HL-60 (cell line): ENCODE results near the gene NYAP1.

ENCODE experiments used
- DNase-seq, 2 experiments: peaks; one replicate each; pipeline ENCODE4 v3.0.0-alpha.2; 2010 to 2020; ENCODE audit warnings: low read depth in 1 of 2, low spot score in 1 of 2
- H3K27ac ChIP-seq: fragments of 250-450 bp; sonication (Bioruptor Pico); replicated peaks from 2 replicates; pipeline ENCODE4 v1.5.1; 2020; ENCODE audit warnings: mild to moderate bottlenecking, moderate library complexity
- H3K27me3 ChIP-seq: fragments of 250-450 bp; sonication (Bioruptor Pico); 2 replicates; pipeline ENCODE4 v1.5.1; 2021; ENCODE audit warnings: mild to moderate bottlenecking, moderate library complexity; ENCODE audit not compliant: insufficient read depth, poor library complexity, severe bottlenecking
- H3K4me3 ChIP-seq: replicated peaks from 2 replicates; pipeline ENCODE4 v1.5.1; 2011; ENCODE audit warnings: mild to moderate bottlenecking, control low read depth, low read length; ENCODE audit not compliant: insufficient read depth
- CTCF ChIP-seq: IDR thresholded peaks from one replicate; pipeline ENCODE4 v1.5.1; 2011; ENCODE audit warnings: low read length, control low read depth, inconsistent platforms; ENCODE audit not compliant: insufficient read depth
- GABPA ChIP-seq: IDR thresholded peaks from 2 replicates; pipeline ENCODE4 v1.6.1; 2012; ENCODE audit warnings: low read depth
- POLR2AphosphoS5 ChIP-seq: IDR thresholded peaks from 2 replicates; pipeline ENCODE4 v1.6.1; 2012; ENCODE audit warnings: low read depth
- SPI1 ChIP-seq: IDR thresholded peaks from 2 replicates; pipeline ENCODE4 v1.6.1; 2012; ENCODE audit warnings: low read depth, mild to moderate bottlenecking, borderline replicate concordance
- TF ChIP-seq, protein P1 (sequence below): IDR thresholded peaks from 2 replicates; pipeline ENCODE4 v1.6.1; 2012; ENCODE audit warnings: low read depth; ENCODE audit not compliant: insufficient replicate concordance

The NYAP1 gene

DNA sequence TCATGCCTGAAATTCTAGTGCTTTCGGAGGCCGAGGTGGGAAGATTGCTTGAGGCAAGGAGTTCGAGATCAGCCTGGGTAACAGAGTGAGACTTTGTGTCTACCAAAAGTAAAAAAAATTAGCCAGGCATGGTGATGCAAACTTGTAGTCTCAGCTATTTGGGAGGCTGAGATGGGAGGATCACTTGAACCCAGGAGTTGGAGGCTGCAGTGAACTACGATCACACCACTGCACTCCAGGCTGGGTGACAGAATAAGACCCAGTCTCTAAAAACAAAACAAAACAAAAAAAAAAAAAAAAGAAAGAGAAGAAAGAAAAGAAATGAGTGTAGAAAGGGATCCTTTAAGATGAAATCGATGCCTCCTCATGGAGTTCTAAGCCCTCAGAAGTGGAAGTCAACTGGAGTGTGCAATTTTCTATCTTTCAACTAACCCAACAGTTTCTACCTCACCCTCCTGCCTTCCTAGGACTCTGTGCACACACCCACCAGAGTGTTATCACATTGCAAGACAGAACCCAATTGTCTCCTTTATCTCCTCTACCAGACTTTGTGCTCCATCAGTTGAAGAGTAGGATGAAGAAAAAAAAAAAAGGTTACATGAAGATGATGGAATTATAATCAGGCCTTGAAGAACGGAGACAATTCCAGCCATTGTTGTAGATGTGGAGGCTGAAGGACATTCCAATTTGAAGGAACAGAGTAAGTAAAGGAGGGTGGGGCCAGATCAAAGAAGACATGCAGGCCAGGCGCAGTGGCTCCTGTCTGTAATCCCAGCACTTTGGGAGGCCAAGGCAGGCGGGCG lies 26.9 kb downstream of the NYAP1 start:
- TF ChIP-seq GABPA (no peak), POLR2AphosphoS5 (no peak), CTCF (no peak), SPI1 (no peak)
- TF ChIP-seq, protein P1, sequence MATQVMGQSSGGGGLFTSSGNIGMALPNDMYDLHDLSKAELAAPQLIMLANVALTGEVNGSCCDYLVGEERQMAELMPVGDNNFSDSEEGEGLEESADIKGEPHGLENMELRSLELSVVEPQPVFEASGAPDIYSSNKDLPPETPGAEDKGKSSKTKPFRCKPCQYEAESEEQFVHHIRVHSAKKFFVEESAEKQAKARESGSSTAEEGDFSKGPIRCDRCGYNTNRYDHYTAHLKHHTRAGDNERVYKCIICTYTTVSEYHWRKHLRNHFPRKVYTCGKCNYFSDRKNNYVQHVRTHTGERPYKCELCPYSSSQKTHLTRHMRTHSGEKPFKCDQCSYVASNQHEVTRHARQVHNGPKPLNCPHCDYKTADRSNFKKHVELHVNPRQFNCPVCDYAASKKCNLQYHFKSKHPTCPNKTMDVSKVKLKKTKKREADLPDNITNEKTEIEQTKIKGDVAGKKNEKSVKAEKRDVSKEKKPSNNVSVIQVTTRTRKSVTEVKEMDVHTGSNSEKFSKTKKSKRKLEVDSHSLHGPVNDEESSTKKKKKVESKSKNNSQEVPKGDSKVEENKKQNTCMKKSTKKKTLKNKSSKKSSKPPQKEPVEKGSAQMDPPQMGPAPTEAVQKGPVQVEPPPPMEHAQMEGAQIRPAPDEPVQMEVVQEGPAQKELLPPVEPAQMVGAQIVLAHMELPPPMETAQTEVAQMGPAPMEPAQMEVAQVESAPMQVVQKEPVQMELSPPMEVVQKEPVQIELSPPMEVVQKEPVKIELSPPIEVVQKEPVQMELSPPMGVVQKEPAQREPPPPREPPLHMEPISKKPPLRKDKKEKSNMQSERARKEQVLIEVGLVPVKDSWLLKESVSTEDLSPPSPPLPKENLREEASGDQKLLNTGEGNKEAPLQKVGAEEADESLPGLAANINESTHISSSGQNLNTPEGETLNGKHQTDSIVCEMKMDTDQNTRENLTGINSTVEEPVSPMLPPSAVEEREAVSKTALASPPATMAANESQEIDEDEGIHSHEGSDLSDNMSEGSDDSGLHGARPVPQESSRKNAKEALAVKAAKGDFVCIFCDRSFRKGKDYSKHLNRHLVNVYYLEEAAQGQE = no peak

DNA sequence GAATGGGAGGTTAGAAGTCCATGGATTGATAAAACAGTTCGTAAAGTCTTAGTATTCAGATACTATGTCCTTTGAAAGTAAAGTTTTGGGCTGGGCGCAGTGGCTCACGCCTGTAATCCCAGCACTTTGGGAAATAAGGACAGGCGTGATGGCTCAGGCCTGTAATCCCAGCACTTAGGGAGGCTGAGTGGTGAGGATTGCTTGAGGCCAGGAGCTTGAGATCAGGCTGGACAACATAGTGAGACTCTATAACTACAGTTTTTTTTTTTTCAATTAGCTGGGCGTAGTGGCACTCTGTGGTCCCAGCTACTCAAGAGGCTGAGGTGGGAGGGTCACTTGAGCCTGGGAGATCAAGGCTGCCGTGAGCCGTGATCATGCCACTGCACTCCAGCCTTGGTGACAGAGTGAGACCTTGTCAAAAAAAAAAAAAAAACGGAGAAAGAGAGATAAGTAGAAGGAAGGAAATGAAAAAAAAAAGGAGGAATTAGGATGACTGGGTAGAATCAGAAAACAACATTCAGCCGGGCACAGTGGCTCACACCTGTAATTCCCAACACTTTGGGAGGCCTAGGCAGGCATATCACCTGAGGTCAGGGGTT lies 29.6 kb downstream of the NYAP1 start:
- Histone ChIP-seq H3K27ac (no peak overlapping the region), H3K27me3 (no peaks in the 10 kb centered on the region), H3K4me3 (no peak overlapping the region)
- no peak for DNase-seq
- no peak for TF ChIP-seq GABPA
- no peak for TF ChIP-seq SPI1
- no peak for TF ChIP-seq CTCF
- TF ChIP-seq, protein P1 = no peak
- TF ChIP-seq POLR2AphosphoS5 = no peak

More for the DNA sequence above, 26.9 kb downstream of the NYAP1 start:
- no peak overlapping the region for H3K4me3 ChIP-seq
- no peak overlapping the region for H3K27ac ChIP-seq
- H3K27me3 ChIP-seq = no peaks in the 10 kb centered on the region
- no peak for DNase-seq

DNA sequence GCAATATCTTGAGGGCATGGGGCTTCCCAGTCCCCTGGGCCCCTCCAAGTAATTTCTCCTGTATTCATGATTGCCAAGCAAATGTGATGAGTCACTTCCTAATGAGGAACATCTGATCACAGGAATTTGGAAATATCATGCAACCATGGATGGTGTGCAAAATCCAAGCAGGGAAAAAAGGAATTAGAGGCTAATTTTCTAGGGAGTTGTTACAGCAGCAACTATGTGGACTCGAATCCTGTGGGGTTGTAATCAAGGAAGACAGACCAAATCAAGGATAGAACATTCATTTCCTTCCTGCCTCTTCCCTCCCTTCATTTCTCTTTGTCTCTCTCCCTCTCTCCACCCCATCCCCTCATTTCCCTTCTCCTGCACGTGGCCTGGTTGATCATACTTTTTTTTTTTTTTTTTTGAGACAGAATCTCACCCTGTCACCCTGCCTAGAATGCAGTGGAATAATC lies 31.4 kb downstream of the NYAP1 start:
- H3K4me3 ChIP-seq = no peak overlapping the region
- H3K27ac ChIP-seq = no peak overlapping the region
- TF ChIP-seq POLR2AphosphoS5 = no peak
- TF ChIP-seq SPI1 = no peak
- TF ChIP-seq, protein P1 = no peak
- TF ChIP-seq CTCF = no peak
- TF ChIP-seq GABPA = no peak
- H3K27me3 ChIP-seq = no peaks in the 10 kb centered on the region
- no peak for DNase-seq
